Measurements from ENCODE around the gene RCVRN. TPM values are rescaled to one million over a fixed set of nuclear protein-coding genes. Genes with fewer than 3 reads are reported as not detected.

RCVRN gene
- total RNA-seq, 1 donor from 2014 or later = not detected

DNA sequence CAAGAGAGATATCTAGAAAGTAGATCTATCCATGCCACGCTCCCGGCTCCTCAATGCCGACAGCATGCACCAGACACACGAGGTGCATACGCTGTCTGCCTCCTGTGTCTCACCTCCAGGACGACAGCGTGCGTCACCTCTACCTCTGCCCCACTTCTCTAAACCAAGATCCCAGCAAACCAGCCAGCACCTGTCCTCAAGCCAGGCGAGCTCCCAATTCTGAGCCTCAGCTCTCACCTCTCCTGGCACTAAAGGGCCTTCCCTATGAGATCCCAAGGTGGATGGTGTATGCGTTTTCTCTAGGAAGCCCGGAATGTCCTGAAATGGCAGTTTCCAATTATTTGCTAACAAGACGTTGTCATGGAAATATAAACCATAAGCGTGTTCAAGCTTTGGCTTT lies 36.2 kb upstream of the RCVRN start:
- H3K4me3 ChIP-seq (ENCODE audit: low read depth, low read length) = no peak overlapping the region
- no peak for DNase-seq (ENCODE audit: low read depth)
- TF ChIP-seq CTCF (conservative IDR thresholded peaks at IDR 0.05; ENCODE audit: low read depth, low read length) = no peak

DNA sequence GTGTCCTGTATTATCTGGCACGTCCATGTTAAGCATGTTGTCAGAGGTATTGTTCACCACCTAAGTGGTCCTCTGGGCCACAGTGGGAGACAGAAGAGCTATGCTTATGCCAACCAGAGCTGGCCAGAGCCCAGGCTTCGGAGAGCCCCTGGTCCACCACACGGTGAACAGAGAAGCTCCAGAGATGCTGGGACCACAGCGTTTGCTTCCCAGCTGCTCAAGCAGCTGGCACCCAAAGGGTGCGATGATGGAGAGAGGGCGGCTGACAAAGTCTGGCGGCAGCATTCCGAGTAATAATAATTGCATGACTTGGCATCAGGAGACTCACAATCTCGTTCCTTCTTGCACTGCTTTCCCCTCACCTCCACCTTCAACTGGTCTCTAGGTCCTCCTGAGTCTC lies 35.8 kb upstream of the RCVRN start:
- DNase-seq (ENCODE audit: low read depth) = no peak
- no peak for TF ChIP-seq CTCF (conservative IDR thresholded peaks at IDR 0.05; ENCODE audit: low read depth, low read length)
- H3K4me3 ChIP-seq (ENCODE audit: low read depth, low read length) = no peak overlapping the region

GRCh38 chr17:9938764-9939163 lies 33.7 kb upstream of the RCVRN start:
- DNase-seq (ENCODE audit: low read depth) = no peak
- no peak overlapping the region for H3K4me3 ChIP-seq (ENCODE audit: low read depth, low read length)
- TF ChIP-seq CTCF (conservative IDR thresholded peaks at IDR 0.05; ENCODE audit: low read depth, low read length) = no peak

DNA sequence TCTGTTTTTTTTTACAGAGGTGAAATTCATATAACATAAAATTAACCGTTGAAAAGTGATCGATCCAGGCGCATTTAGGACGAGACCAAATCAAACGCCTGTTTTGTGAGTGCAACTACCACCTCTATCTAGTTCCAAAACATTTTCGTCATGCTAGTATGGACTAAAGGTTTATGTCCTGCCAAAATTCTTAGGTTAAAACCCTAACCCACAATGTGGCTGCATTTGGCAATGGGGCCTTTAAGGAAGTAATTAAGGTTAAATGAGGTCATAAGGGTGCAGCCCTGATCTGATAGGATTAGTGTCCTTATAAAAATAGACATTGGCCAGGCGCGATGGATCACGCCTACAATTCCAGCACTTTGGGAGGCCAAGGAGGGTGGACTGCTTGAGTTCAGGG lies 32.8 kb upstream of the RCVRN start:
- TF ChIP-seq CTCF (conservative IDR thresholded peaks at IDR 0.05; ENCODE audit: low read depth, low read length) = no peak
- no peak overlapping the region for H3K4me3 ChIP-seq (ENCODE audit: low read depth, low read length)
- no peak for DNase-seq (ENCODE audit: low read depth)

DNA sequence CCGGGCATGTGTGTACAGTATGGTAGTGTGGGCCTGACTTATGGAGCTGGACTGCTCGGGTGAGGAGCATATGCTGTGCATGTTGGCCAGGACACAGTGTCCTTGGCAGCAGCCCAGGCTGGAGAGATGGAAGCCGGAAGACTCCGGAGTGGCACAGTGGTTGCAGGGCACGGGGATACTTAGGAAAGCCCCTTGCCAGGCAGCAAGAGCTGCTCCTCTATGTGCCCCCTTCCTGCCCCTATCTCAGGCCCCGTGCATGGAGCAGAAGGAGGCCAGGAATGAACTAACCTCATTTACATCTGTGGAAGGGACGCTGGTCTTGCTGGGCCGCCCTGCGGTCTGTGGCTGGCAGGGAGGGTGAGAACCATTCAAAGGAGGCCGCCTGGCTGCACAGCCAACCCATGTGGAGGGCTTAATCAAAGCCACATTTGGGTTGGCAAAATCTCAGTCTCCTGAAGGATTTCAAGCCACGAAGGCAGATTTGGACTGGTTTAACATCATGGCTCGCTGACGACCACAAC lies 32.2 kb upstream of the RCVRN start:
- TF ChIP-seq CTCF (conservative IDR thresholded peaks at IDR 0.05; ENCODE audit: low read depth, low read length) = no peak
- no peak for DNase-seq (ENCODE audit: low read depth)
- H3K4me3 ChIP-seq (ENCODE audit: low read depth, low read length) = no peak overlapping the region

GRCh38 chr17:9936095-9936494 lies 31.0 kb upstream of the RCVRN start:
- no peak for TF ChIP-seq CTCF (conservative IDR thresholded peaks at IDR 0.05; ENCODE audit: low read depth, low read length)
- no peak for DNase-seq (ENCODE audit: low read depth)
- no peak overlapping the region for H3K4me3 ChIP-seq (ENCODE audit: low read depth, low read length)

GRCh38 chr17:9935408-9935807 lies 30.3 kb upstream of the RCVRN start:
- no peak for TF ChIP-seq CTCF (conservative IDR thresholded peaks at IDR 0.05; ENCODE audit: low read depth, low read length)
- DNase-seq (ENCODE audit: low read depth) = no peak
- no peak overlapping the region for H3K4me3 ChIP-seq (ENCODE audit: low read depth, low read length)

Measured in epithelial cell of proximal tubule (primary cell).